Activated T-helper 1 cell treated with anti-CD3 and anti-CD28 coated beads, Interleukin-2, amount 50 U/mL, for 16 hours (primary cell): ENCODE measurements around the gene PFKFB4.

Experiments used
- DNase-seq, 2 donors: peaks; one replicate each; pipeline ENCODE4 v3.0.0-alpha.2; 2020; ENCODE audit warnings: low read depth in 1 of 2, low spot score in 1 of 2

Gene PFKFB4

DNA sequence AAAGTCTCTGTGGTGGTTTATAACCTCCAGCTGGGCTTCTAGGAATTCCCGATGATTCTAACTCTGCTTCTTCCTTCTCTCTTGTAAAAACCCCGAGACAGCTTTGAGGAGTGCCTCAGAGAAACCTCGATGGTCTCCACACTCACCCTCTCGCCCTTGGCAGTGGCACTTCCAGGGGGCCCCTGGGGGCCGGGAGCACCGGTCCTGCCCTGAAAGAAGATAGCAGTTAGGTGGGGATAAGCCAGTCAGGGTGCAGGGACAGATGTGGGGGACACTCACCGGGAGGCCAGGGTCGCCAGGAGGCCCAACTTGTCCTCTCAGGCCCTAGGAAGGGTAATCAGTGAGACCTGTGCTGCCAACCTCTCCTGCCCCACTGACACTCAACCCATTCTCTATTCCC lies 28.8 kb upstream of the PFKFB4 start:
- DNase-seq, result no peak

- DNase-seq, result no peak
These were observed 28.2 kb upstream of the PFKFB4 start for GRCh38 chr3:48584836-48585235.

DNA sequence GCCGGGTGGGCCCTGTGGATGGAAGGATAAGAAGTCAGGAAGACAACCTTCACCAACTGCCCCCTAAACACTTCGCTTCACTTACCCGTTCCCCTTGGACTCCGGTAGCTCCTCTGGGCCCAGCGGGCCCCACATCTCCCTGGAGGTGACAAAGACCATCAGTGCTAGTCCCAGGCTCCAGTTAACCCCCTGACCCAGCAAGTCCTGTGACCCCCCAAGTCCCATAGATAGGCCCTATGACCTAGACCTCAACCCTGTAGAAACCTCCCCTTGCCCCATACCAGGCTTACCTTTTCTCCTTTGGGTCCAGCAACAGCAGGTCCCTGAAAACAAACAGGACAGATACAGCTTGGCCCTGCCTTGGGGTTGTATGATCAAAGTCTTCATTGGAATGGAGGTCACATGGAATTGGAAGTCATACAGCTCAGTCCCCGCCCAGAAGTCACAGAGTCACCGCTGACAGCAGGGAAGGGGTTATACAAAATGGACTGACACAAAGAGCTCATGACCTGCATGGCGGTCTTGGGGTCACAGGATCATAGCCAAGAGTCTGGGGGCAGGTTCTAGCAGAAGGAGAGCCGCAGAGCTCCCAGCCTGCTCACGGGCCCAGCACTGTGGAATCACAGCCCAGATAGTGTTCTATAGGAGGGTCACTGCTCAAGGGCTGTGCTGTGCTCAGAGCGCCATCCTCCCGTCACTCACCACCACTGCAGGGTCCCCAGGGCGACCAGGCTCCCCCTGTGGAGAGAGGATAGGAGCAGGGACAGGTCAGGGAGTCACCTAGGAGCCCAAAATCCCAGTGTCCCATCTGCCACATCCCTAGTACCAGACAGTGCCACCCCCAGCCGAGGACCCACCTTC lies 25.2 kb upstream of the PFKFB4 start:
- no peak for DNase-seq

DNA sequence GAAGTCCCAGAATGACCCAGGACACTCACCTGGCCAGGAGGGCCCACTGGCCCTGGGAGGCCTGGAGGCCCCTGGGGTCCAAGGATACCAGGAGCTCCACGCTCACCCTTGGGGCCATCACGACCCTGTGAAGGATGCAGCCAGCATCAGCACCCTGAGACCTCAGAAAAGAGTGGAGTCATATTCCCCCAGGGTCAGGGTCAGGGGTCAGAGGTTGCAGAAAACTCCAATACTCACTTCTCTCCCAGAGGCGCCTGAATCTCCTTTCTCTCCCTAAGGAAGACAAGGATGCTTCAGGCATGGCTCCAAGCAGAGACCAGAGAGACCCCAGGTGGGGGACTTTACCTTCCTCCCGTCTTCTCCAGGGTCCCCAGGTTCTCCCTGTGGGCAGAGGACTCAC lies 20.0 kb upstream of the PFKFB4 start:
- no peak for DNase-seq

DNA sequence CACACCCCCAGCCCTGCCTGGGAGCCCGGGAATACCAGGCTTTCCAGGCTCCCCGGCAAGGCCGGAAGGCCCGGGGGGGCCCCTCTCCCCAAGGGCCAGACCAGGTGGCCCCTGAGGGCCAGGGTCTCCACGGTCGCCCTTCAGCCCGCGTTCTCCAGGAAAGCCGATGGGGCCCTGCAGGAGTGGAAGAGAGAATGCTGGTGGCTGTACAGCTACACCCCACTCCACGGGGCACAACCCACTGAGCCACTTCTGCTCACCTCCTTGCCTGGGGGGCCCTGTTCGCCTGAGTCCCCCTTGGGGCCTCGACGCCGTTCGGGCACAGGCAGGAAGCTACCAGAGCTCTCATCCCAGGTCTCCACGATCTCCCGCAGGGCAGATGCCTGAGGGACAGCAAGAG lies 18.8 kb upstream of the PFKFB4 start:
- no peak for DNase-seq

DNA sequence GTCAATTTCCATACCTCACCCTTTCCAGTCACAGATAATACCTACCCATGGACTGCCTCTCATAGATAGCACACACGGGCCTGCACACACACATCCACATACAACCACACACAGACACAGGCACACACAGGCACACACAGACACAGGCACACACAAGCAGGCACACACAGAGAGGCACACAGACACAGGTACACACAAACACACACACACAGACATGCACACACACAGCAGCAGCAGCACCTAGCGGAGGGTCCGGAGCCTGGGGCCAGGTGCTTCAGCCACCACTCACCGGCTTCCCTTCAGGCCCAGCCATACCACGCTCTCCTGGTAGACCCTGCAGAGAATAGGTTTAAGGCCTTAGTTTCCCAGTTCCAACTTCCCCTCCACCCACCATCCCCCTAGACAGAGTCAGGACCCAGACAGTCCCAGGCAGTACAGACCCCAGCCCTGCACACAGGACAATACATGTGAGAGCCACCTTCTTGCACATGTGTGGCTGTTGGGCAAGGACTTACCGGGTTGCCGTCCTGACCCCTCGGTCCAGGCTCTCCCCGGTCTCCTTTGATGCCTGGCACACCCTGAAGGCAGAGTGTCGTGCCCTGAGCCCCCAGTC lies 17.5 kb upstream of the PFKFB4 start:
- DNase-seq, result no peak

DNA sequence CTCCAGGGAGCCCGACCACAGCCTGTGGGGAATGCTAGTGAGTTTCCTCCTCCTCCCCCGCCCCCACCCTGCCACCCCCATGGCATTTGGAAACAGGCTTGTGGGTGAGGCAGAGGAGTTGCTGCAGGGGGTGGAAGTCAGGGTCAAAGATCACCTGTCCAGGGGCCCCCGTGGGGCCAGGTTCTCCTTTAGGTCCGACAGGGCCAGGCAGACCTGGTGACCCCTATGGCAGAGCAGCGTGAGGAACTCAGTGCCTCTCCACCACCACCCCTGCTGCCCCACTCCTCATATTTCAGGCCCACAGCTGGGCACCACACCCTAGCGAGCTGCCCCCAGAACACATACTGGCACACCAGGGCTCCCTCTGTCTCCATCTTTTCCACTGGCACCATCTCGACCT lies 15.9 kb upstream of the PFKFB4 start:
- no peak for DNase-seq

DNA sequence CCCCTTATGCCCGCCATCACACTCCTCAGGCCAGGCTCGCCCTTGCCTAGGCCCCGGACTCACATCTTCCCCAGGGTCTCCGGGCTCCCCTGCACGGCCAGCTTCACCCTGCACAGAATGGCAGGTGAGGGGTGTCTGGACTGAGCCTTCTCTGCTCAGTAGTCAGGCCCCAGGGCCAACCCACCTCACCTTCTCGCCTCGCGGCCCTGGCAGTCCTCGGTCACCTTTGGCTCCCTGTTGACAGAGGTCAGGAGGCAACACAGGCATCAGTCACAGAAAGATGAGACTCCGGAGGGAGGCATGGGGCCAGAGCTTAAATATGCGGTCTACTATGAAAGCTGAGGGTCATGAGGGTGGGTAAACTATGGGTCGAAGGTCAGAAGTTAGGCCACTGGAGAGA lies 15.3 kb upstream of the PFKFB4 start:
- DNase-seq, result no peak

GRCh38 chr3:48569808-48570450 lies 13.3 kb upstream of the PFKFB4 start:
- DNase-seq, result no peak

- DNase-seq, result no peak
These were observed 12.8 kb upstream of the PFKFB4 start for GRCh38 chr3:48569400-48569799.

DNA sequence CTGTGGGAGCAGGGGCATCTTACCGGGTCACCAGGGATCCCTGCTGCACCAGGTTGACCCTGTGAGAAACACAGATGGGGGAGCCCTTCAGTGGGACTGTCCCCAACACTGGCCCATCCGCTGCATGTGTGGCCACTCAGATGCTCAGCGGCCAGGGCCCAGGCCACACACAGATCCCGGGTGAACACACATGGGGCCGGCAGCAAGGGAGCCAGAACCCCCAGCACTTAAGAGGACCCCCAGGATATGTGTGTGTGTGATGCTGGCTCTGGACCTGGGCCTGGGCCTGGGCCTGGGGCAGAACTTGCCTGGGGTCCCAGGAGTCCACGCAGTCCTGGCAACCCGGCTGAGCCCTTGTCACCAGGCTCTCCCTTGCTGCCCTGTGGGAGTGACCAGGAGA lies 11.9 kb upstream of the PFKFB4 start:
- DNase-seq, result no peak

- no peak for DNase-seq
These were observed 10.9 kb upstream of the PFKFB4 start for GRCh38 chr3:48567500-48567899.

DNA sequence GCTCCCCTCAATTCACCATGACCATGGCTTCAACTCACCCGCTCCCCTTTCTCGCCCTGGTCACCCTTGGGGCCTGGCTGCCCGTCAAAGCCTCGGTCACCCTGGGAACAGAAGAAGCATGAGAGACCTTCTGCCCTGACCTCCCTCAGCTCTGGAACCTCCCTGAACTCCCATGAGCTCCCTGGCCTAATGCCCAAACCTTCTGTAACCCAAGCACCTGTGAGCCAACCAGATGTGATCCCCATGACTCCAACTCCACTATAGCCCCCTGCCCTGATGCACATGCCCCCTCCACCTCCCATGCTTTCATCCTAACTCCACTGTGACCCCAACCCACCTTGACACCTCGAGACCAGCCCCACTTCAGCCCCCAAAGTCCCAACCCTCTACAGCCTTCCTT lies 10.5 kb upstream of the PFKFB4 start:
- DNase-seq, result no peak

DNA sequence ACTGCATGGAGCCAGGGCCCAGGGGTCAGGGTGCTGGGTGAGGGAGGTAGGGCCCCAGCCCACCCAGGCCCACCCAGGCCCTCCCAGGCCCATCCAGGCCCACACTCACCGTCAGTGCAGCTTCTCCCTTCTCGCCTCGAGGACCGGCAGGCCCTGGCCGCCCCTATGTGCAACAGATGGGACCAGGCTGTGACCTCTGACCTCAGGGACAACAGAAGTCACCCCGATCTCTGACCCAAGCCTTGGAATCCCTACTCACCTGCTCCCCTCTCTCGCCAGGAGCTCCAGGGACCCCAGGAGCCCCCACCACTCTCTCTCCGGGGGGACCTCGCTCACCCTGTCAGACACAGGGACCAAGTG lies 9.8 kb upstream of the PFKFB4 start:
- no peak for DNase-seq

GRCh38 chr3:48565591-48566400 lies 9.2 kb upstream of the PFKFB4 start:
- no peak for DNase-seq

GRCh38 chr3:48565186-48565585 lies 8.6 kb upstream of the PFKFB4 start:
- DNase-seq, result no peak

- DNase-seq, result no peak
These were observed 8.1 kb upstream of the PFKFB4 start for GRCh38 chr3:48564667-48565066.

DNA sequence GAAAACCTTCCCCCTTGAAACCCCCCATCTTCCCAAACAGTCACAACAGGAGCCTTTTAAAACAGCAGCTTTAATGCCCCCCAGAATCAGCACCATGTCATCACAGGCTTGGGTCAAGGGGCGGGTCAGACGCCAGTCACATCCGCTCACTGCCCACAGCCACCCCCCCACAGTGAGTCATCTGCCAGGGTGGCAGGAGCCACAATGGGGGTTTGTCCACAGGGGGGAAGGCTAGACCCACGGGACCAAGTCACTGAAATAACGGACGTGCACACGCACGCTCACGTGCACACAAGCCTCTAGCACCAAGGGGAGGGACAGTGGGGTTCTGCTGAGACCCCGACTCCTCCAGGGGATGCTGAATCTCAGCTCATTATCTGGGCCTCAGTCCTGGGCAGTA lies 7.4 kb upstream of the PFKFB4 start:
- DNase-seq, result no peak

GRCh38 chr3:48563382-48563918 lies 6.8 kb upstream of the PFKFB4 start, which contains the start of gene UCN2:
Gene UCN2, minus strand, starts transcription at chr3:48563781. Its CDS starts 657 bp downstream, at chr3:48563124.
- no peak for DNase-seq

GRCh38 chr3:48562367-48563095 lies 5.9 kb upstream of the PFKFB4 start:
- DNase-seq, result no peak
